DOHH2 (cell line): ENCODE measurements around the gene SRC.

Experiments
- H3F3A ChIP-seq: fragments of 200-600 bp; sonication (generic), shearing (Covaris generic); 2 replicates; pipeline ENCODE4 v1.6.0; 2016; ENCODE audit warnings: antibody characterized with exemption, mild to moderate bottlenecking; ENCODE audit not compliant: control insufficient read depth, insufficient read depth
- H3K27ac ChIP-seq: fragments of 200-600 bp; sonication (generic); 2 replicates; pipeline ENCODE4 v1.5.1; 2014; ENCODE audit warnings: low read depth, mild to moderate bottlenecking, low read length, moderate library complexity
- H3K27me3 ChIP-seq: fragments of 200-600 bp; sonication (generic); 2 replicates; pipeline ENCODE4 v1.6.1; 2014; ENCODE audit warnings: mild to moderate bottlenecking, low read length, mixed read lengths; ENCODE audit not compliant: control insufficient read depth
- H3K36me3 ChIP-seq: fragments of 200-600 bp; sonication (generic); 2 replicates; pipeline ENCODE4 v1.6.1; 2014; ENCODE audit warnings: mild to moderate bottlenecking, low read length, moderate library complexity, mixed read lengths; ENCODE audit not compliant: control insufficient read depth
- H3K4me1 ChIP-seq: fragments of 200-600 bp; sonication (generic); 2 replicates; pipeline ENCODE4 v1.6.1; 2014; ENCODE audit warnings: mild to moderate bottlenecking, low read length, mixed read lengths; ENCODE audit not compliant: control insufficient read depth
- H3K4me2 ChIP-seq: fragments of 200-600 bp; sonication (generic); 2 replicates; pipeline ENCODE4 v1.6.0; 2014; ENCODE audit warnings: mild to moderate bottlenecking, low read length, moderate library complexity
- H3K4me3 ChIP-seq: fragments of 200-600 bp; sonication (generic); 2 replicates; pipeline ENCODE4 v1.5.1; 2014; ENCODE audit warnings: mild to moderate bottlenecking, low read length, mixed read lengths
- H3K79me2 ChIP-seq: fragments of 200-600 bp; sonication (generic); 2 replicates; pipeline ENCODE4 v1.6.1; 2014; ENCODE audit warnings: mild to moderate bottlenecking, low read length, mixed read lengths; ENCODE audit not compliant: control insufficient read depth
- H3K9me2 ChIP-seq: fragments of 200-600 bp; sonication (generic); replicated peaks from 2 replicates; pipeline ENCODE4 v1.6.1; 2014; ENCODE audit warnings: mild to moderate bottlenecking, low read length, mixed read lengths; ENCODE audit not compliant: control insufficient read depth
- H3K9me3 ChIP-seq: fragments of 200-600 bp; sonication (generic); 2 replicates; pipeline ENCODE4 v1.6.1; 2014; ENCODE audit warnings: antibody characterized with exemption, low read length, mixed read lengths; ENCODE audit not compliant: control insufficient read depth, insufficient read depth
- H4K20me1 ChIP-seq: fragments of 200-600 bp; sonication (generic); 2 replicates; pipeline ENCODE4 v1.6.0; 2014; ENCODE audit warnings: low read depth, mild to moderate bottlenecking, antibody characterized with exemption, low read length, moderate library complexity; ENCODE audit not compliant: control insufficient read depth, insufficient read depth
- CTCF ChIP-seq: fragments of 200-600 bp; sonication (generic); IDR thresholded peaks from one replicate; pipeline ENCODE4 v1.5.1; 2014; ENCODE audit warnings: antibody characterized with exemption, mild to moderate bottlenecking, low read depth, low read length; ENCODE audit not compliant: poor library complexity, severe bottlenecking
- EZH2phosphoT487 ChIP-seq: fragments of 200-600 bp; sonication (generic); IDR thresholded peaks from 2 replicates; pipeline ENCODE4 v1.6.1; 2017; ENCODE audit warnings: borderline replicate concordance, mild to moderate bottlenecking, antibody characterized with exemption, low read length, moderate library complexity, mixed read lengths

The SRC gene

DNA sequence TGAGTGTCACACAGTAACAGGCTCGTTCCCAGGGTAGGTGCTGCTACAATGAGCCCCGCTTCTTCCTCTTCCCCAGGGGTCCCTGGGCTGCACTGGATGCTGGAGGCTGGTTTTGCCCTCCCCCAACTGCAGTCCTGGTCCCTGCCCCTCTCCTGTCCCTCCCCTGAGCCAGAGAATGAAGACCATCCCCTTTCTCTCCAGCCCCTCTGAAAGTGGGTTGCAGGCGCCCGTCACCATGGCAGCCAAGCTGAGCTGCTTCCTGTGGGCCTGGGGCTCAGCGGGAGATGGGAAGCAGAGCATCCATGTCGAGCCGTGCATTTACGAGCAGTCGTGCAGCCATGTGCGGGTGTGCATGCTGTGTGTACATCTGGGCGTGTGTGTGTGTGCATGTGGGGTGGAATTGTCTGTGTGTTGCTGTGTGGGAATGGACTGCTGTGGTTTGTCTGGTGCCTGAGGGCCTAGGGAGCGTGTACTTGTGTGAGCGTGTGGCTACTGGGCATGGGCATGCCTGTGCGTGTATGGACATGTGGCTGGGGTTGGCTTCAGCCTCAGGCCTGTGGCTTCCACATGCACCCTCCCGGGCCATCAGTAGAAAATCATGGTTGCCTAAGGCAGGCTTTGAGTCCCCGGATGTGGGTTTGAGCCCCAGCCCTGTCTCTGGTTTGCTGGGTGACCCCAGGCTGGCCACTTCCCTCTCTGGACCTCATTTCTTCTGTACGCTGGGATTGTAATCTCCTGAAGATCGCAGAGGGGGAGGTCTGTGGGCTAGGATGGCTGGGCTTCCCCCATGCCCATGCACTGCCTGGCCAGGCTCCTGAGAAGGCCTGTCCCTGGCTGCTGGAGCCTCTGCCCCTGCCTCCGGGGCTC, 48.8 kb downstream of the SRC start:
- Histone ChIP-seq H4K20me1 (no peaks in the 10 kb centered on the region), H3K4me2 (no peak overlapping the region), H3K4me1 (no peaks in the 10 kb centered on the region), H3K9me3 (no peaks in the 10 kb centered on the region), H3K36me3 (no peaks in the 10 kb centered on the region), H3K79me2 (no peaks in the 10 kb centered on the region), H3K27me3 (no peaks in the 10 kb centered on the region), H3K4me3 (no peak overlapping the region), H3K9me2 (no peaks in the 10 kb centered on the region), H3F3A (no peaks in the 10 kb centered on the region), H3K27ac (no peak overlapping the region)
- TF ChIP-seq EZH2phosphoT487: no peak
- TF ChIP-seq CTCF: no peak

GRCh38 chr20:37395410-37395797, 49.5 kb downstream of the SRC start:
- H3K36me3 ChIP-seq: no peaks in the 10 kb centered on the region
- TF ChIP-seq CTCF (no peak), EZH2phosphoT487 (no peak)
- no peaks in the 10 kb centered on the region for H3F3A ChIP-seq
- H3K4me2 ChIP-seq: no peak overlapping the region
- no peaks in the 10 kb centered on the region for H3K4me1 ChIP-seq
- no peaks in the 10 kb centered on the region for H3K27me3 ChIP-seq
- H3K4me3 ChIP-seq: no peak overlapping the region
- no peaks in the 10 kb centered on the region for H3K9me3 ChIP-seq
- no peak overlapping the region for H3K27ac ChIP-seq
- H3K79me2 ChIP-seq: no peaks in the 10 kb centered on the region
- H3K9me2 ChIP-seq: no peaks in the 10 kb centered on the region
- H4K20me1 ChIP-seq: no peaks in the 10 kb centered on the region

- Histone ChIP-seq H4K20me1 (no peaks in the 10 kb centered on the region), H3K27ac (no peak overlapping the region), H3K79me2 (no peaks in the 10 kb centered on the region), H3K36me3 (no peaks in the 10 kb centered on the region), H3K27me3 (no peaks in the 10 kb centered on the region), H3K4me2 (no peak overlapping the region), H3K4me1 (no peaks in the 10 kb centered on the region), H3K9me3 (no peaks in the 10 kb centered on the region), H3F3A (no peaks in the 10 kb centered on the region), H3K4me3 (no peak overlapping the region), H3K9me2 (no peaks in the 10 kb centered on the region)
- no peak for TF ChIP-seq CTCF
- TF ChIP-seq EZH2phosphoT487: no peak
Measured at GRCh38 chr20:37395921-37396415, 50.0 kb downstream of the SRC start.
